SU-DHL-6 (cell line): ENCODE data around the gene UBE3B.

Experiments
- CTCF ChIP-seq: fragments of 200-600 bp; sonication (generic); IDR thresholded peaks from one replicate; pipeline ENCODE4 v1.5.1; 2017; ENCODE audit warnings: antibody characterized with exemption, mild to moderate bottlenecking, low read length, moderate library complexity; ENCODE audit not compliant: insufficient read depth, poor library complexity, severe bottlenecking
- EZH2phosphoT487 ChIP-seq: fragments of 200-600 bp; sonication (generic), shearing (Covaris generic); conservative IDR thresholded peaks from 2 replicates; pipeline ENCODE4 v1.6.1; 2018; ENCODE audit warnings: mild to moderate bottlenecking, antibody characterized with exemption, low read length, moderate library complexity, mixed read lengths

- TF ChIP-seq CTCF (no peak), EZH2phosphoT487 (no peak)
Measured at GRCh38 chr12:109573029-109573913, 95.8 kb downstream of the UBE3B start, which contains the start of the genes MMAB and MVK.
